Globus pallidus (tissue), 1 donor: ENCODE data around the gene GTF2H4.

Experiments used
- DNase-seq: peaks from one replicate; pipeline ENCODE4 v3.0.0-alpha.2; 2015; ENCODE audit warnings: low spot score

GTF2H4 gene

GRCh38 chr6:30955367-30956042 is 47.5 kb downstream of the GTF2H4 start:
- DNase-seq = peak; percentile 53

- no peak for DNase-seq
Measured at GRCh38 chr6:30957716-30958115, 49.7 kb downstream of the GTF2H4 start.

- no peak for DNase-seq
Measured at GRCh38 chr6:30960907-30961673, 53.1 kb downstream of the GTF2H4 start.

GRCh38 chr6:30962716-30963115 is 54.7 kb downstream of the GTF2H4 start:
- DNase-seq = no peak

GRCh38 chr6:30963641-30964040 is 55.6 kb downstream of the GTF2H4 start:
- DNase-seq = no peak
